Natural killer cell (primary cell): Measurements from ENCODE around the gene MMEL1. TPM values are rescaled to one million over a fixed set of nuclear protein-coding genes. Genes with fewer than 3 reads are reported as not detected.

Experiments used
- ATAC-seq, 3 donors: fragments of 150-1000 bp in 2 of 3; fragments of 200-7000 bp in 1 of 3; cut with Tn5 transposase; 1 replicate in 1 of 3; 2 replicates in 2 of 3; pipeline ENCODE4 v1.10.0; 2021; ENCODE audit warnings: mild to moderate bottlenecking in 2 of 3, moderate library complexity in 2 of 3
- DNase-seq, 2 donors: peaks; one replicate each; pipeline versions ENCODE4 v3.0.0 to v3.0.0-alpha.2; 2013 to 2021; ENCODE audit warnings: mixed read lengths in 1 of 2
- H3K27ac ChIP-seq: one replicate; pipeline ENCODE4 v1.5.1; 2013; ENCODE audit warnings: mild to moderate bottlenecking, low read length
- H3K27me3 ChIP-seq: one replicate; pipeline ENCODE4 v1.6.1; 2013; ENCODE audit warnings: low read length; ENCODE audit not compliant: control insufficient read depth, insufficient read depth
- H3K36me3 ChIP-seq: one replicate; pipeline ENCODE4 v1.6.1; 2013; ENCODE audit warnings: low read length; ENCODE audit not compliant: control insufficient read depth, insufficient read depth
- H3K4me1 ChIP-seq: one replicate; pipeline ENCODE4 v1.6.1; 2013; ENCODE audit warnings: low read length; ENCODE audit not compliant: control insufficient read depth, insufficient read depth
- H3K4me3 ChIP-seq: one replicate; pipeline ENCODE4 v1.5.1; 2013; ENCODE audit warnings: low read length
- H3K9me3 ChIP-seq: one replicate; pipeline ENCODE4 v1.6.1; 2013; ENCODE audit warnings: low read length; ENCODE audit not compliant: control insufficient read depth, insufficient read depth
- H3K27ac Mint-ChIP-seq, 2 donors: one replicate each; pipeline ENCODE4 v1.8.0; 2022; ENCODE audit warnings: mild to moderate bottlenecking in 2 of 2, mixed read lengths in 2 of 2, moderate library complexity in 1 of 2
- H3K27me3 Mint-ChIP-seq, 2 donors: one replicate each; pipeline ENCODE4 v1.8.0; 2022; ENCODE audit warnings: low read depth in 2 of 2, mixed read lengths in 2 of 2
- H3K36me3 Mint-ChIP-seq: one replicate; pipeline ENCODE4 v1.8.0; 2022; ENCODE audit warnings: mixed read lengths
- H3K4me1 Mint-ChIP-seq, 2 donors: one replicate each; pipeline ENCODE4 v1.8.0; 2022; ENCODE audit warnings: mixed read lengths in 2 of 2
- H3K4me3 Mint-ChIP-seq: one replicate; pipeline ENCODE4 v1.8.0; 2022; ENCODE audit warnings: mild to moderate bottlenecking, moderate library complexity, mixed read lengths
- H3K9me3 Mint-ChIP-seq, 2 donors: one replicate each; pipeline ENCODE4 v1.8.0; 2022; ENCODE audit warnings: mixed read lengths in 2 of 2
- CTCF ChIP-seq: fragments of 200-600 bp; IDR thresholded peaks from one replicate; pipeline ENCODE4 v1.8.0; 2022; ENCODE audit warnings: antibody characterized with exemption
- WGBS: methylation state at CpG from one replicate; pipeline ENCODE4 v1.1.7; 2013; ENCODE audit warnings: missing lambda C conversion rate; ENCODE audit not compliant: insufficient coverage; 5-methylcytosine and 5-hydroxymethylcytosine counted together
- intact Hi-C: fragments of 100-400 bp; cut with micrococcal nuclease; formaldehyde crosslinking; loops from one replicate; pipeline ENCODE4 v1.14.2; 2022
- total RNA-seq, 4 donors: library from RNA; stranded (reverse); fragments of 120-200 nt in 1 of 4; gene quantifications; one replicate each; pipeline versions ENCODE4 v1.2.3 to v1.2.4, GENCODE V29; 2013 to 2022

The MMEL1 gene
- total RNA-seq, 3 donors from 2014 or later (not counting 1 experiment from before 2014, with no cell fraction given) = 1.3 to 2.0 TPM; not detected in 1

GRCh38 chr1:2632051-2632430 is 775 bp downstream of the MMEL1 start:
- Histone ChIP-seq H3K4me3 (no peak overlapping the region), H3K9me3 (peaks cover 5% of the 10 kb centered on the region), H3K36me3 (no peaks in the 10 kb centered on the region), H3K27ac (no peak overlapping the region), H3K27me3 (peaks cover 17% of the 10 kb centered on the region), H3K4me1 (peaks cover 5% of the 10 kb centered on the region)
- Mint-ChIP-seq H3K4me1 (no peaks in the 10 kb centered on the region), H3K27me3 (peaks cover 7 to 18% of the 10 kb centered on the region in 2 donors), H3K27ac (no peak overlapping the region), H3K4me3 (no peak overlapping the region), H3K36me3 (no peaks in the 10 kb centered on the region), H3K9me3 (no peaks in the 10 kb centered on the region)
- DNase-seq (no peak), ATAC-seq (no peak)
- 64% methylated on average over 7 of the region's 8 CpGs for WGBS
- TF ChIP-seq CTCF = no peak
- intact Hi-C loops = no loop called here

GRCh38 chr1:2631136-2632050 is 1.4 kb downstream of the MMEL1 start:
- Mint-ChIP-seq H3K27me3 (peaks cover 14 to 23% of the 10 kb centered on the region in 2 donors), H3K4me1 (no peaks in the 10 kb centered on the region), H3K9me3 (no peaks in the 10 kb centered on the region), H3K4me3 (no peak overlapping the region), H3K27ac (no peak overlapping the region), H3K36me3 (no peaks in the 10 kb centered on the region)
- Histone ChIP-seq H3K27ac (no peak overlapping the region), H3K4me1 (peaks cover 5% of the 10 kb centered on the region), H3K27me3 (peaks cover 19% of the 10 kb centered on the region), H3K4me3 (no peak overlapping the region), H3K9me3 (no peaks in the 10 kb centered on the region), H3K36me3 (no peaks in the 10 kb centered on the region)
- intact Hi-C loops = no loop called here
- ATAC-seq (no peak), DNase-seq (no peak)
- no peak for TF ChIP-seq CTCF
- whole genome bisulfite sequencing = 89% methylated on average over 24 of the region's 24 CpGs

- H3K36me3 Mint-ChIP-seq = no peaks in the 10 kb centered on the region
- DNase-seq (no peak), ATAC-seq (peak in 1 of 3 donors; percentile 36)
- no peaks in the 10 kb centered on the region for H3K4me1 Mint-ChIP-seq
- Histone ChIP-seq H3K27ac (no peak overlapping the region), H3K9me3 (no peaks in the 10 kb centered on the region), H3K36me3 (no peaks in the 10 kb centered on the region), H3K4me1 (peaks cover 5% of the 10 kb centered on the region), H3K27me3 (peaks cover 23% of the 10 kb centered on the region), H3K4me3 (no peak overlapping the region)
- H3K27me3 Mint-ChIP-seq = peaks cover 21 to 30% of the 10 kb centered on the region in 2 donors
- no peak for TF ChIP-seq CTCF
- H3K9me3 Mint-ChIP-seq = no peaks in the 10 kb centered on the region
- WGBS = 93% methylated on average over 35 of the region's 35 CpGs
- intact Hi-C loops = no loop called here
- H3K27ac Mint-ChIP-seq = no peak overlapping the region
- no peak overlapping the region for H3K4me3 Mint-ChIP-seq
These were observed 2.2 kb downstream of the MMEL1 start for GRCh38 chr1:2630498-2631135.
